Fibroblast of villous mesenchyme (primary cell): ENCODE measurements around the gene SKA1. TPM values are rescaled to one million over a fixed set of nuclear protein-coding genes. Genes with fewer than 3 reads are reported as not detected.

ENCODE experiments used
- DNase-seq: peaks from one replicate; pipeline ENCODE4 v3.0.0-alpha.2; 2010; ENCODE audit warnings: low read depth
- H3K4me3 ChIP-seq: 2 replicates; pipeline ENCODE4 v1.5.1; 2011; ENCODE audit warnings: low read depth, mild to moderate bottlenecking, low read length
- CTCF ChIP-seq: IDR thresholded peaks from 2 replicates; pipeline ENCODE4 v1.5.1; 2012; ENCODE audit warnings: low read depth, mild to moderate bottlenecking, low read length; ENCODE audit not compliant: insufficient read depth
- total RNA-seq: library from RNA; depleted of rRNA; stranded (reverse); fragments of >200 nt; gene quantifications from 2 replicates; pipeline ENCODE4 v1.2.3, GENCODE V29; 2012

SKA1 gene
- total RNA-seq, 1 donor: 13.4 TPM

- TF ChIP-seq CTCF: no peak
- DNase-seq: no peak
- no peak overlapping the region for H3K4me3 ChIP-seq
These were observed 14.1 kb downstream of the SKA1 start for GRCh38 chr18:50388988-50389387.

GRCh38 chr18:50393802-50394201, 19.0 kb downstream of the SKA1 start:
- TF ChIP-seq CTCF: no peak
- DNase-seq: no peak
- no peak overlapping the region for H3K4me3 ChIP-seq

- no peak for TF ChIP-seq CTCF
- no peak for DNase-seq
- H3K4me3 ChIP-seq: no peak overlapping the region
These were observed 20.2 kb downstream of the SKA1 start for GRCh38 chr18:50395093-50395492.

GRCh38 chr18:50396005-50396660, 21.3 kb downstream of the SKA1 start:
- DNase-seq: peak; percentile 13
- H3K4me3 ChIP-seq: no peak overlapping the region
- no peak for TF ChIP-seq CTCF

- no peak for DNase-seq
- no peak for TF ChIP-seq CTCF
These were observed 22.2 kb downstream of the SKA1 start for GRCh38 chr18:50397023-50397422.

GRCh38 chr18:50398099-50398498, 23.3 kb downstream of the SKA1 start:
- no peak overlapping the region for H3K4me3 ChIP-seq
- no peak for DNase-seq
- no peak for TF ChIP-seq CTCF

More at GRCh38 chr18:50397023-50397422, 22.2 kb downstream of the SKA1 start:
- no peak overlapping the region for H3K4me3 ChIP-seq

GRCh38 chr18:50398947-50399346, 24.1 kb downstream of the SKA1 start:
- no peak overlapping the region for H3K4me3 ChIP-seq
- no peak for DNase-seq
- no peak for TF ChIP-seq CTCF
